Midbrain (tissue), 1 donor: ENCODE data around the gene INHBC.
A peak's percentile ranks its signal among the peaks of the same experiment; 100 is the strongest.
"Not testable (repeated sequence)": the region's sequence is repeated elsewhere in the genome, so short reads cannot be mapped to it uniquely, and the experiment has no call there.

Experiments used
- DNase-seq: peaks from one replicate; lab custom pipeline; 2025; lab: John Stamatoyannopoulos, UW

Gene INHBC

GRCh38 chr12:57434517-57435223, at the start of gene INHBC:
INHBC (plus strand) TSS chr12:57434784; CDS start chr12:57434887, 103 bp downstream.
- no peak for DNase-seq

GRCh38 chr12:57385586-57385985, 49.0 kb upstream of the INHBC start:
- DNase-seq: no peak

- no peak for DNase-seq
Observed at GRCh38 chr12:57386187-57386720, 48.3 kb upstream of the INHBC start.

GRCh38 chr12:57388425-57388824, 46.2 kb upstream of the INHBC start:
- DNase-seq: no peak

- DNase-seq: no peak
Observed at GRCh38 chr12:57389033-57389432, 45.6 kb upstream of the INHBC start.

GRCh38 chr12:57390174-57390573, 44.4 kb upstream of the INHBC start:
- no peak for DNase-seq

GRCh38 chr12:57395121-57395520, 39.5 kb upstream of the INHBC start:
- no peak for DNase-seq

- DNase-seq: no peak
Observed at GRCh38 chr12:57397441-57397840, 37.1 kb upstream of the INHBC start.

GRCh38 chr12:57399718-57400463, 34.7 kb upstream of the INHBC start:
- DNase-seq: not testable (repeated sequence)

- no peak for DNase-seq
Observed at GRCh38 chr12:57401165-57401564, 33.4 kb upstream of the INHBC start.

GRCh38 chr12:57402156-57402555, 32.4 kb upstream of the INHBC start:
- DNase-seq: not testable (repeated sequence)

- no peak for DNase-seq
Observed at GRCh38 chr12:57404966-57405640, 29.5 kb upstream of the INHBC start.

- DNase-seq: no peak
Observed at GRCh38 chr12:57410534-57410933, 24.1 kb upstream of the INHBC start.

GRCh38 chr12:57414160-57414559, 20.4 kb upstream of the INHBC start:
- not testable (repeated sequence) for DNase-seq

GRCh38 chr12:57415088-57415487, 19.5 kb upstream of the INHBC start:
- no peak for DNase-seq

- no peak for DNase-seq
Observed at GRCh38 chr12:57416039-57416996, 18.3 kb upstream of the INHBC start.

GRCh38 chr12:57418255-57418654, 16.3 kb upstream of the INHBC start:
- peak; percentile 52 for DNase-seq

- DNase-seq: no peak
Observed at GRCh38 chr12:57419495-57419894, 15.1 kb upstream of the INHBC start.

GRCh38 chr12:57420482-57420881, 14.1 kb upstream of the INHBC start:
- DNase-seq: no peak

GRCh38 chr12:57426948-57427347, 7.6 kb upstream of the INHBC start:
- not testable (repeated sequence) for DNase-seq

- no peak for DNase-seq
Observed at GRCh38 chr12:57428965-57429364, 5.6 kb upstream of the INHBC start.
